ENCODE measurements around the gene PPM1A. TPM values are rescaled to one million over a fixed set of nuclear protein-coding genes. Genes with fewer than 3 reads are reported as not detected.

PPM1A gene
- total and polyA plus RNA-seq, 2 of the 13 experiments (the other 11 are each of a cell fraction or from before 2014, with no cell fraction given) = 23.3 to 29.8 TPM

- no peak for TF ChIP-seq ZNF609 (CRISPR knock-in tag; IDR thresholded peaks at IDR 0.05; ENCODE audit: borderline replicate concordance)
- no peak for TF ChIP-seq ZNF430 (CRISPR knock-in tag; IDR thresholded peaks at IDR 0.05)
- TF ChIP-seq NCOR1 (IDR thresholded peaks at IDR 0.05; ENCODE audit: borderline replicate concordance, low read length) = no peak
- TF ChIP-seq ZNF136 (CRISPR knock-in tag; IDR thresholded peaks at IDR 0.05; ENCODE audit: low read depth) = no peak
- TF ChIP-seq, protein P1, sequence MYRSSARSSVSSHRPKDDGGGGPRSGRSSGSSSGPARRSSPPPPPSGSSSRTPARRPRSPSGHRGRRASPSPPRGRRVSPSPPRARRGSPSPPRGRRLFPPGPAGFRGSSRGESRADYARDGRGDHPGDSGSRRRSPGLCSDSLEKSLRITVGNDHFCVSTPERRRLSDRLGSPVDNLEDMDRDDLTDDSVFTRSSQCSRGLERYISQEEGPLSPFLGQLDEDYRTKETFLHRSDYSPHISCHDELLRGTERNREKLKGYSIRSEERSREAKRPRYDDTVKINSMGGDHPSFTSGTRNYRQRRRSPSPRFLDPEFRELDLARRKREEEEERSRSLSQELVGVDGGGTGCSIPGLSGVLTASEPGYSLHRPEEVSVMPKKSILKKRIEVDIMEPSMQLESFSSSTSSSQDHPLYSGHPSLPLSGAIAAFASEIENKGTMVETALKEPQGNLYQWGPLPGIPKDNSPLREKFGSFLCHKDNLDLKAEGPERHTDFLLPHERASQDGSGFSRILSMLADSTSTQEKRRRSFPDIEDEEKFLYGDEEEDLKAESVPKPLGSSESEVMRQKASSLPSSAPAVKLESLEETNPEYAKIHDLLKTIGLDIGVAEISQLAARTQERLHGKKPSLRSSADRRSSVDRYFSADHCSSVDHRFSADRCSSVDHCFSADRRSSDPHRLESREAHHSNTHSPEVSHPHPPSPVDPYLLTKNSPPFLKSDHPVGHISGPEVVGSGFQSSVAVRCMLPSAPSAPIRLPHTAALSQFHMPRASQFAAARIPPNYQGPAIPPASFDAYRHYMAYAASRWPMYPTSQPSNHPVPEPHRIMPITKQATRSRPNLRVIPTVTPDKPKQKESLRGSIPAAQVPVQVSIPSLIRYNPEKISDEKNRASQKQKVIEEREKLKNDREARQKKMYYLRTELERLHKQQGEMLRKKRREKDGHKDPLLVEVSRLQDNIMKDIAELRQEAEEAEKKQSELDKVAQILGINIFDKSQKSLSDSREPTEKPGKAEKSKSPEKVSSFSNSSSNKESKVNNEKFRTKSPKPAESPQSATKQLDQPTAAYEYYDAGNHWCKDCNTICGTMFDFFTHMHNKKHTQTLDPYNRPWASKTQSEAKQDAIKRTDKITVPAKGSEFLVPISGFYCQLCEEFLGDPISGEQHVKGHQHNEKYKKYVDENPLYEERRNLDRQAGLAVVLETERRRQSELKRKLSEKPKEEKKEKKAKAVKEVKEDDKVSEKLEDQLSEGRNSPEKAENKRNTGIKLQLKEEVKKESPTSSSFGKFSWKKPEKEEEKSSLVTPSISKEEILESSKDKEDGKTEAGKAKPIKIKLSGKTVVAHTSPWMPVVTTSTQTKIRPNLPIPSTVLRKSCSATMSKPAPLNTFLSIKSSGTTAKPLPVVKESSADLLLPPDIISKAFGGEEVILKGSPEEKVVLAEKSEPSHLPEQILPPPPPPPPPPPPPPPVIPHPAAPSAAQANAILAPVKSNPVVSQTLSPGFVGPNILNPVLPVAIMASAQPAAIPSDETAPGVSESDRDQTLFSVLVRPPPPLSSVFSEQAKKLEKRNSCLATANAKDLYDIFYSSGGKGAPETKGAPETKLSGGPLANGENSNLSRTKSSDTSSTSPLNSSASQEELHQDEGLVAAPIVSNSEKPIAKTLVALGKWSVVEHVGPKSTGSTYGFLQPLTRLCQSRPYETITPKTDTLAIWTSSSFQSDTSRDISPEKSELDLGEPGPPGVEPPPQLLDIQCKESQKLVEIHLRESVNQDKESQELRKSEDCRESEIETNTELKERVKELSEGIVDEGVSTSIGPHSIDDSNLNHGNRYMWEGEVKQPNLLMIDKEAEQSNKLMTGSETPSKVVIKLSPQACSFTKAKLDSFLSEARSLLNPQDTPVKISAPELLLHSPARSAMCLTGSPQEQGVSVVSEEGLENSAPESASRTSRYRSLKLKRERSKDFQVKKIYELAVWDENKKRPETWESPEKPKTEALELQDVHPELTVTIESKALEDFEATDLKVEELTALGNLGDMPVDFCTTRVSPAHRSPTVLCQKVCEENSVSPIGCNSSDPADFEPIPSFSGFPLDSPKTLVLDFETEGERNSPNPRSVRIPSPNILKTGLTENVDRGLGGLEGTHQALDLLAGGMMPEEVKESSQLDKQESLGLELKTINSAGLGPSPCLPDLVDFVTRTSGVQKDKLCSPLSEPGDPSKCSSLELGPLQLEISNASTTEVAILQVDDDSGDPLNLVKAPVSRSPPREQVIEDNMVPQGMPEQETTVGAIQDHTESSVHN (CRISPR knock-in tag; IDR thresholded peaks at IDR 0.05) = no peak
- no peak for TF ChIP-seq AKNA (CRISPR knock-in tag; IDR thresholded peaks at IDR 0.05; ENCODE audit: borderline replicate concordance)
- no peak for TF ChIP-seq ZNF552 (CRISPR knock-in tag; IDR thresholded peaks at IDR 0.05; ENCODE audit: borderline replicate concordance)
- TF ChIP-seq SAP130 (CRISPR knock-in tag; IDR thresholded peaks at IDR 0.05; ENCODE audit: low read depth) = peak; percentile 39; the same call in 1 of the 2 replicates
- no peak for TF ChIP-seq HMG20A (CRISPR knock-in tag; IDR thresholded peaks at IDR 0.05; ENCODE audit: borderline replicate concordance)
- no peak for TF ChIP-seq MATR3 (CRISPR knock-in tag; IDR thresholded peaks at IDR 0.05)
- 0 out of 2 replicates have a peak, but pooled peaks have one; percentile 10 for TF ChIP-seq ZMYM4 (CRISPR knock-in tag; IDR thresholded peaks at IDR 0.05)
Measured at GRCh38 chr14:60304509-60304908, 55.5 kb downstream of the PPM1A start (continued).
